Measurements from ENCODE around the gene HMOX2.

DNA sequence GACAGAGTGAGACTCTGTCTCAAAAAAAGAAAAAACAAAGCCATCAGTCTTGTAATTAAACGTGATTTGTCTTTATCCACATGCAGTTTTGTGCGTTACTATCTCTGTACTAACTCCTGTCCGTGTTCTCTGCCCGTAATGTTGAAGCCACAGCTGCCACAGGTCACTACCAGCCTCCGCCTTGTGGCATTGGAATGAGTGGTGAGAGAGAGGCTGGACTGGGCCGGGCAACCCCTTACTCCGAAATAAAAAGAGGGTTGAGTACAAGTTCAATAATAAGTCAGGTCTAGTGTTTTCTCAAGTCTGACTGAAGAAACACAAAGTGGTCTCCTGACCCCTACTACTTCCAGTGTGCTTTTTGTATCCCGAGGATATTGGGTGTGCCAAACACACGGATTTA, 45.2 kb upstream of the HMOX2 start:
- TF ChIP-seq EZH2 (IDR thresholded peaks at IDR 0.05; ENCODE audit: insufficient read depth, poor library complexity, severe bottlenecking): no peak
- no peak for TF ChIP-seq EZH2phosphoT487 (IDR thresholded peaks at IDR 0.05; ENCODE audit: insufficient read depth, low read depth)
